GM12878 (cell line): ENCODE data around the gene TRAPPC3. TPM values are rescaled to one million over a fixed set of nuclear protein-coding genes. Genes with fewer than 3 reads are reported as not detected.

Experiments
- ATAC-seq: fragments of 200-7000 bp; cut with Tn5 transposase; 3 replicates; pipeline ENCODE4 v1.9.1; 2020; ENCODE audit warnings: mild to moderate bottlenecking, moderate library complexity
- BruUV-seq: library from RNA; stranded (reverse); fragments of 400-500 nt; replicated peaks from 2 replicates; lab custom pipeline; 2021; lab: Mats Ljungman, UMichigan
- CTCF ChIA-PET: fragments of 300-600 bp; sonication (Branson Sonifier 250); formaldehyde crosslinking; extraction: SDS; loops from one replicate; lab custom pipeline; 2021; ENCODE audit warnings: inconsistent platforms; lab: Yijun Ruan, JAX
- POLR2A ChIA-PET: fragments of 350-600 bp; formaldehyde crosslinking; extraction: SDS; loops from one replicate; lab custom pipeline; 2021; ENCODE audit warnings: inconsistent platforms; lab: Charles Lee
- RAD21 ChIA-PET: fragments of 300-600 bp; sonication (Branson Sonifier 250); formaldehyde crosslinking; loops from one replicate; lab custom pipeline; 2023; ENCODE audit warnings: antibody characterized with exemption; ENCODE audit not compliant: unreplicated experiment; lab: Charles Lee
- SMC1A ChIA-PET: fragments of 300-600 bp; sonication (Branson Sonifier 250); formaldehyde crosslinking; loops from one replicate; lab custom pipeline; 2023; ENCODE audit not compliant: unreplicated experiment, uncharacterized antibody; lab: Charles Lee
- DNase-seq: peaks from one replicate; pipeline ENCODE4 v3.0.0-alpha.2; 2011; ENCODE audit warnings: low read depth, low spot score
- FAIRE-seq: peaks from 3 replicates; lab custom pipeline; 2011; peaks lifted over from hg19 to GRCh38; lab: Jason Lieb, UNC
- H2AFZ ChIP-seq: 2 replicates; pipeline ENCODE4 v1.6.0; 2011; ENCODE audit warnings: low read depth, low read length, control low read depth; ENCODE audit not compliant: control insufficient read depth
- H3K27ac ChIP-seq: 2 replicates; pipeline ENCODE4 v1.5.1; 2011; ENCODE audit warnings: control low read depth; ENCODE audit not compliant: control insufficient read depth, insufficient read depth
- H3K27me3 ChIP-seq, 2 experiments: replicated peaks in 1 of 2; 2 replicates each; pipeline versions ENCODE4 v1.6.0 to v1.6.1; 2011; ENCODE audit warnings: low read length in 1 of 2; ENCODE audit not compliant: control insufficient read depth in 2 of 2, insufficient read depth in 2 of 2
- H3K36me3 ChIP-seq, 2 experiments: 2 replicates each; pipeline ENCODE4 v1.5.1; 2011; ENCODE audit warnings: low read length in 1 of 2; ENCODE audit not compliant: control insufficient read depth in 2 of 2, insufficient read depth in 2 of 2
- H3K4me1 ChIP-seq: 2 replicates; pipeline ENCODE4 v1.6.1; 2011; ENCODE audit warnings: mild to moderate bottlenecking, low read length, moderate library complexity, mixed read lengths; ENCODE audit not compliant: control insufficient read depth, insufficient read depth
- H3K4me2 ChIP-seq: 2 replicates; pipeline ENCODE4 v1.6.0; 2011; ENCODE audit warnings: control low read depth; ENCODE audit not compliant: control insufficient read depth, insufficient read depth
- H3K4me3 ChIP-seq: fragments of 200-600 bp; sonication (generic); 2 replicates; pipeline ENCODE4 v1.5.1; 2016
- H3K79me2 ChIP-seq: 2 replicates; pipeline ENCODE4 v1.6.0; 2011; ENCODE audit warnings: low read length; ENCODE audit not compliant: control insufficient read depth, insufficient read depth
- H3K9ac ChIP-seq: 2 replicates; pipeline ENCODE4 v1.8.0; 2011; ENCODE audit warnings: low read length, control low read depth, mixed read lengths; ENCODE audit not compliant: control insufficient read depth, insufficient read depth
- H3K9me3 ChIP-seq: replicated peaks from 3 replicates; pipeline ENCODE4 v1.5.1; 2011; ENCODE audit warnings: mild to moderate bottlenecking, low read length; ENCODE audit not compliant: control insufficient read depth, insufficient read depth
- H4K20me1 ChIP-seq: 2 replicates; pipeline ENCODE4 v1.6.0; 2011; ENCODE audit not compliant: control insufficient read depth, insufficient read depth
- HDGF ChIP-seq: fragments of 450-650 bp; IDR thresholded peaks from 2 replicates; pipeline ENCODE4 v1.6.1; 2016; ENCODE audit warnings: antibody characterized with exemption
- KAT2A ChIP-seq: conservative IDR thresholded peaks from 2 replicates; pipeline ENCODE4 v1.6.1; 2011; ENCODE audit warnings: low read depth, low read length; ENCODE audit not compliant: control insufficient read depth
- POLR2AphosphoS2 ChIP-seq: IDR thresholded peaks from 2 replicates; pipeline ENCODE4 v1.6.1; 2011; ENCODE audit warnings: low read depth, mild to moderate bottlenecking, low read length, improper control_type of control experiment, moderate library complexity
- TARDBP ChIP-seq: IDR thresholded peaks from 2 replicates; pipeline ENCODE4 v1.6.1; 2016; ENCODE audit warnings: borderline replicate concordance
- TCF3 ChIP-seq: IDR thresholded peaks from 2 replicates; pipeline ENCODE4 v1.6.1; 2012; ENCODE audit warnings: low read depth, mild to moderate bottlenecking, low read length, borderline replicate concordance; ENCODE audit not compliant: insufficient read depth
- ZNF217 ChIP-seq: fragments of 450-650 bp; IDR thresholded peaks from 2 replicates; pipeline ENCODE4 v1.6.1; 2017; ENCODE audit warnings: antibody characterized with exemption, mild to moderate bottlenecking
- WGBS: methylation state at CpG from one replicate; pipeline ENCODE4 v1.1.6; 2016; ENCODE audit warnings: low lambda C conversion rate; ENCODE audit not compliant: insufficient replicate concordance, insufficient coverage; ENCODE audit errors: missing lambda C conversion rate; 5-methylcytosine and 5-hydroxymethylcytosine counted together
- in situ Hi-C: fragments of 300-500 bp; cut with MboI; formaldehyde crosslinking; loops from 9 replicates; pipeline ENCODE4 v1.14.3; 2018; ENCODE audit warnings: mixed read lengths
- intact Hi-C: fragments of 100-400 bp; cut with micrococcal nuclease; formaldehyde crosslinking; loops from one replicate; pipeline ENCODE4 v1.14.2; 2022; ENCODE audit not compliant: unreplicated experiment
- polyA plus RNA-seq, 11 experiments: library from polyadenylated mRNA; depleted of rRNA in 4 of 11; unstranded in 6 of 11; stranded (reverse) in 5 of 11; fragments of >200 nt; fragmentation: Nextera tagmentation in 4 of 11; fragmentation: Illumina TruSeq in 1 of 11; extraction: Ambion mirVana in 4 of 11; extraction: Trizol in 1 of 11; gene quantifications; 1 replicate in 1 of 11; 2 replicates in 10 of 11; pipeline versions ENCODE4 v1.2.1 to v1.2.3, GENCODE V29; 2011 to 2016; ENCODE audit warnings: inconsistent platforms in 2 of 11, missing spikeins in 2 of 11, low read depth in 1 of 11
- total RNA-seq, 4 experiments: library from RNA; depleted of rRNA in 3 of 4; stranded (reverse); fragments of >200 nt in 3 of 4; fragmentation: Illumina TruSeq in 1 of 4; extraction: Trizol in 1 of 4; gene quantifications; 2 replicates each; pipeline versions ENCODE4 v1.2.1 to v1.2.3, GENCODE V29; 2013 to 2021
- TF ChIP-seq, protein P1 (sequence below): IDR thresholded peaks from 2 replicates; pipeline ENCODE4 v1.6.1; 2011; ENCODE audit warnings: low read depth, low read length, improper control_type of control experiment, borderline replicate concordance

The TRAPPC3 gene
- total and polyA plus RNA-seq, 10 of the 15 experiments (the other 5 are each of a cell fraction or from before 2014, with no cell fraction given): 14.7 to 122 (median 70.5) TPM

DNA sequence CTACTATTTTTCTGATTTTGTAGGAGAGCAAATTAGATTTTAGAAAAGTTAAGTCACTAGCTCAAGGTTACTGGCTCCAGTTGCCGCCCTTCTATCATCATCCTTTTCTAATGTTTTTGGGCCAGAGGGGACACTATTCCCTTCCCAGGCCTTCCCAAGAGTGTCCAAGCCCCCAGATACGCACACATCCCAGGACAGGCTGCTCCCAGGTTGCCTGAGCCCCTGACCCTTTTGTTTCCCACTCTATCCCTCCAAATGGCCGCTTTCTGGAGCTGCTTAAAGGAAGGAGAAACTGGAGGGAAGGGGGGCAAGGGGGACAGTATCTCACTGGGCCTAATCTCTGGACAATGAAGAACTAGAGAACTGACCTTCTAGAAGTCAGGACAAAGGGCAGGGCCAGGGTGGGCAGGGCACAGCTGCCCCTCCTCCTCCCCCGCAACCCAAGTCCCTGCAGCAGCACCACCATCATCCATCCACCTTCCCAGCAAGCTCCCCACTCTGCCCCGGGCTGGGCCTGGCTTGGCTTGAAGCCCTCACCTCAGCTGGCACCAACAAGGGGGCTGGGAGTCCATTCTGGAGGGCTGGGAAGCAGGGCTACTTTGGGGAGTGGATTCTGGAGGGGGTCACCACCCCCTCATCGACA, 5.6 kb upstream of the TRAPPC3 start:
- SMC1A ChIA-PET: interaction anchor here (1.9 to 2.9 kb wide), 3 partner anchors 33 to 131 kb away, joined by 5 to 9 read pairs (median 6); partner anchors contain the start of gene THRAP3
- H3K4me2 ChIP-seq: peak overlapping the region; percentile 88
- peak overlapping the region; percentile 85 for H3K27ac ChIP-seq
- intact Hi-C loops (loop anchor here (10.0 kb wide), 1 partner anchor 230 kb away; the partner anchor contains the start of gene STK40), in situ Hi-C loops (loop anchor here (5.0 kb wide), 1 partner anchor 132 kb away; no protein-coding TSS in a partner anchor)
- no peaks in the 10 kb centered on the region for H3K27me3 ChIP-seq
- peaks cover 0 to 8% of the 10 kb centered on the region in 2 experiments; a peak in 1 of 4 replicates for H3K36me3 ChIP-seq
- H2AFZ ChIP-seq: no peak overlapping the region; the same call in 1 of the 2 replicates
- no TSS peak for BruUV-seq
- CTCF ChIA-PET: interaction anchor here (1.3 to 10.2 kb wide), 2 partner anchors 34 to 68 kb away, joined by 3 to 262 read pairs; no protein-coding TSS in a partner anchor
- no peak for TF ChIP-seq HDGF
- TF ChIP-seq TARDBP: no peak
- no peak for TF ChIP-seq POLR2AphosphoS2
- TF ChIP-seq, protein P1, sequence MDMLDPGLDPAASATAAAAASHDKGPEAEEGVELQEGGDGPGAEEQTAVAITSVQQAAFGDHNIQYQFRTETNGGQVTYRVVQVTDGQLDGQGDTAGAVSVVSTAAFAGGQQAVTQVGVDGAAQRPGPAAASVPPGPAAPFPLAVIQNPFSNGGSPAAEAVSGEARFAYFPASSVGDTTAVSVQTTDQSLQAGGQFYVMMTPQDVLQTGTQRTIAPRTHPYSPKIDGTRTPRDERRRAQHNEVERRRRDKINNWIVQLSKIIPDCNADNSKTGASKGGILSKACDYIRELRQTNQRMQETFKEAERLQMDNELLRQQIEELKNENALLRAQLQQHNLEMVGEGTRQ: no peak
- no peak for TF ChIP-seq ZNF217
- TF ChIP-seq KAT2A: no peak
- TF ChIP-seq TCF3: no peak
- H4K20me1 ChIP-seq: no peaks in the 10 kb centered on the region; the same call in 1 of the 2 replicates
- RAD21 ChIA-PET: interaction anchor here (0.7 to 2.9 kb wide), 2 partner anchors 33 to 69 kb away, joined by 3 to 19 read pairs; partner anchors contain the start of gene THRAP3
- H3K9ac ChIP-seq: peak overlapping the region; percentile 82
- H3K4me1 ChIP-seq: peaks cover 47% of the 10 kb centered on the region
- DNase-seq: no peak
- POLR2A ChIA-PET: interaction anchor here (0.6 to 3.7 kb wide), 2 partner anchors 69 to 358 kb away, joined by 4 to 13 read pairs; partner anchors contain the start of gene THRAP3
- peaks cover 47% of the 10 kb centered on the region for H3K79me2 ChIP-seq
- 56% methylated on average over 5 of the region's 6 CpGs for WGBS
- H3K4me3 ChIP-seq: peak overlapping the region; percentile 99
- no peaks in the 10 kb centered on the region for H3K9me3 ChIP-seq
- no peak for FAIRE-seq
- ATAC-seq: no peak
